ENCODE data around the gene LPIN1. TPM values are rescaled to one million over a fixed set of nuclear protein-coding genes. Genes with fewer than 3 reads are reported as not detected.

Gene LPIN1
- total RNA-seq, 1 experiment from 2014 or later, result 11.5 TPM

DNA sequence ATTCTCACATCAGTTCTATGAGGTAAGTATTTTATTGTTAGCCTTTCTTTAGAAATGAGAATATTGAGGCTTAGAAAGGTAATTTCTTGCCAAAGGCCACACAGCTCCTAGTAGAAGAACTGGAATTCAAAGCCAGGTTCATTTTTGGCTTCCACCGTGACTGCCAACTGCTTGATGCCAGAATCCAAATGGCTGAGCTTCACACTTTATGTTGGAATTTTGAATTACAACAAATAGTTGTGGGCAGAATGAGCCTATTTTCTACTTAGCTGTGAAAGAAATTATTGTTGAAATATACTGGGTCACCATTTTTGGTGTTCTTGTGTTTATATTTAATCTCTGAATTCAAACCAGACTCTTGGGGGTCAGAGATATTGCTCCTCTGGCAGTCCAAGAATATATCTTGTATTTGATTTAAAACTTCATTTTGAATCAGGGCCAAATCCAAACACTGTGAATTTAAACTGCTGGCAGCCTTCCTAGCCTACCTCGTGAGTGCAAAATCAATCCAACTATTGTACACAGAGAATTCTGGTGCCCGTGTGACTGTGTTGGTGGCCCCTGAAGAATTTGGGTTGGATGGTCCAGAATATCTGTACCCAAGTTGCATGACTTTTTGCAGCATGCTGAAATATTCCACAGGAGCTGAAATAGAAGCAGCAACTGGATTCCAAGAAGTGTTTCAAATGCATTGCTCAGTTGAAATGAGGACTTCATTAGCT lies 35.6 kb upstream of the LPIN1 start:
- Histone ChIP-seq H3K27me3 (ENCODE audit: control insufficient read depth, insufficient read depth, low read length) (no peaks in the 10 kb centered on the region), H3K36me3 (replicated peaks; ENCODE audit: control insufficient read depth, insufficient read depth, low read length) (no peaks in the 10 kb centered on the region), H3K4me3 (ENCODE audit: insufficient read depth, low read depth, low read length) (no peak overlapping the region)
- DNase-seq, result no peak

DNA sequence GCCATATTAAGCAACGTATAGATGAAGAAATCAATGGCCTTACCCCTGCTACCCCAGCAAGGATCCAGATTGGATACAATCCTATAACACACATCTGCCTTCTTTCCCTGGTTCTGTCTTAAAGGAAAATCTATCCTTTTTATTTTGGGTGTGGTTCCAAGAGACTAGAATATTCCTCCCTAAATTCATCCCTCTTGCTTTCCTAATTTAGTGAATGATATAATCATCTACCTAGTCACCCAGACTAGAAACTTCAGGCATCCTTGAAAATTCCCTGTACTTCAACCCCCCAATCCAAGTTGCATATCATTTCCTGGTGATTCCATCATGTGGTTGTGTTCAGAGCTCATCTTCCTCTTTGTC lies 35.1 kb upstream of the LPIN1 start:
- Histone ChIP-seq H3K4me3 (ENCODE audit: insufficient read depth, low read depth, low read length) (no peak overlapping the region), H3K27me3 (ENCODE audit: control insufficient read depth, insufficient read depth, low read length) (no peaks in the 10 kb centered on the region), H3K36me3 (replicated peaks; ENCODE audit: control insufficient read depth, insufficient read depth, low read length) (no peaks in the 10 kb centered on the region)
- no peak for DNase-seq

DNA sequence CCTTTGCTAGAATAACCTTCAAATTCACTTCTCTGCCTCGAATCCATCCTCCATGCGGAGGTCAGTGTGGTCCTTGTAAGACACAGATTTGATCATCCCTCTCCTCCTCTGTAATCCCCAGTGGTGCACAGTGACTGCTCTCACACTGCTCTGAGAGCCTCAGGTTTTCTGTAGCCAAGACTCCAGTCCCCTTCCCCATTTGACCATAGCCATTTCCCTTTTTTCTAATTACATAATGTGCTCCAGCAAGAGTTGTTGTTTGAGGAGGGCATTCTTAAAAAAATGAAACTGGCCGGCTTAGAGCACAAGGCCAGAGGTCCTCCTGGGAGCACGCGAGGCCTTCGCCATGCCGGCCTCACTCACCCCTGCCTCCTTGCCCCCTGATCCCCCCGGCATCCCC lies 34.7 kb upstream of the LPIN1 start:
- Histone ChIP-seq H3K4me3 (ENCODE audit: insufficient read depth, low read depth, low read length) (no peak overlapping the region), H3K36me3 (replicated peaks; ENCODE audit: control insufficient read depth, insufficient read depth, low read length) (no peaks in the 10 kb centered on the region), H3K27me3 (ENCODE audit: control insufficient read depth, insufficient read depth, low read length) (no peaks in the 10 kb centered on the region)
- no peak for DNase-seq

DNA sequence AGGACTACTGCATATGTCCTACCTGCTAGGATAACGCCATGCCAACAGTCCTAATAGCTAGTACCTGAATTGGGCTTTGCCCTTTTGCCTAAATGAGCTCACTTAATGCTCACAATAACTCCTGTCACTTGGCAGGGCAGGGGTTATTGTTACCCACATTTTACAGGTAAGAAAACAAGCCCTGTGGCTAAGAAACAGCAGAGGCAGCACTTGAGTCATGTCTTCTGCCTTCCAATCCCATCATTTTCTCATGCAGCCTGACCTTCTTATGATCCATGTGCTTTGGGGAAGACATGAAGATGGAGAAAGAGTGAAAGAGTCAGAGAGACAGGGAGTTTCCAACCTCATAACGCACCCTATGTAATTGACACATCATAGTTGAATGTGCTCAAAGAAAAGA lies 33.6 kb upstream of the LPIN1 start:
- no peak for DNase-seq
- Histone ChIP-seq H3K36me3 (replicated peaks; ENCODE audit: control insufficient read depth, insufficient read depth, low read length) (no peaks in the 10 kb centered on the region), H3K4me3 (ENCODE audit: insufficient read depth, low read depth, low read length) (no peak overlapping the region), H3K27me3 (ENCODE audit: control insufficient read depth, insufficient read depth, low read length) (no peaks in the 10 kb centered on the region)

DNA sequence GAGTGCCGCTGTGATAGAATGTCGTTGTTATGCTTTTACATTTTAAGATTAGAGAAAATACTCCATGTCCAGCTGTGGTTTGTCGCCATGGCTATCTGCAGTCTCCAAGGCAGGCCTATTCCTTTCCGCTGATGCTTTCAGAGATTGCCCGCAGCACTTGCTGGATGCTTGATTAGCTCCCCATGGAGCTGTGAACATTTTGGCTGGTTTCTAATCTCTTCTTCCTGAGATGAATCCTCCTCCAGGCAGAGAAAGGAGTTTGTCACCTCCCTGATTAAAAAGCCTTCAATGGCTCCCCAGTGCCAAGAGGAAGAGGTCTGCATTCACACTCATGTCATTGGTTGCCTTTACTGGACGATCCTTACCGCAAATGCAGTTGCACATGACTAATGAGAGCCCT lies 32.6 kb upstream of the LPIN1 start:
- Histone ChIP-seq H3K4me3 (ENCODE audit: insufficient read depth, low read depth, low read length) (no peak overlapping the region), H3K36me3 (replicated peaks; ENCODE audit: control insufficient read depth, insufficient read depth, low read length) (no peaks in the 10 kb centered on the region), H3K27me3 (ENCODE audit: control insufficient read depth, insufficient read depth, low read length) (no peaks in the 10 kb centered on the region)
- DNase-seq, result no peak

DNA sequence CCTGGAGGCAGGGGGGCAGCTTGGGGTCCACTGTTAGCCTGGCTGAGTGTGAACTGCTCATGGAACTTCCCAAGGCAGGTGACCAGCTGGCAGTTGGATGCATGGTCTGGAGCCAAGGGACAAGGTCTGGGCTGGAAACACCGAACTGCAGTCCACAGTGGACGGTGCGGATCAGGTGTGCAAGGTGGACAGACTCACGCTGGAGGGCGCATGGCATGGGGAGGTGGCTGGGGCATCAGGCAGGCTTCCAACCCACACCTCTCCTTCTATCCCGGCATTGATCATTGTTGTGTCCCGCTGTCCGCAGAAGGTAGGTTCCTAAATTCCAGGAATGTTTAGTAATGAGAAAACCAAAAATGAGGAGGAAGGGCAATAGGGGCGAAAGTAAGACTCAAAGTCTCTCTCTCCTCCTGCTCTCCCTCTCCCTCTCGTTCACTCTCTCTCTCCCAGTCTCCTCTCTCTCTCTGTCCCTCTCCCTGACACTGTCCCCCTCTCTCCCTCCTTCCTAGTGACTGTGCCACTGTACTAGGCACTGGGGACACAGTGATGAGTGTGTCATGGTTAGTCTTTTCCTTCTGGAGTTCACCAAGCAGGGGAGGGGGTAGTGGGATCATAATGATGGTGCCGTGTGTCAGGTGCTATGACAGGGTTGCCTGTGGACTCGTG lies 30.3 kb upstream of the LPIN1 start:
- H3K27me3 ChIP-seq (ENCODE audit: control insufficient read depth, insufficient read depth, low read length), result no peaks in the 10 kb centered on the region
- H3K4me3 ChIP-seq (ENCODE audit: insufficient read depth, low read depth, low read length), result no peak overlapping the region
- no peaks in the 10 kb centered on the region for H3K36me3 ChIP-seq (replicated peaks; ENCODE audit: control insufficient read depth, insufficient read depth, low read length)
- no peak for DNase-seq

DNA sequence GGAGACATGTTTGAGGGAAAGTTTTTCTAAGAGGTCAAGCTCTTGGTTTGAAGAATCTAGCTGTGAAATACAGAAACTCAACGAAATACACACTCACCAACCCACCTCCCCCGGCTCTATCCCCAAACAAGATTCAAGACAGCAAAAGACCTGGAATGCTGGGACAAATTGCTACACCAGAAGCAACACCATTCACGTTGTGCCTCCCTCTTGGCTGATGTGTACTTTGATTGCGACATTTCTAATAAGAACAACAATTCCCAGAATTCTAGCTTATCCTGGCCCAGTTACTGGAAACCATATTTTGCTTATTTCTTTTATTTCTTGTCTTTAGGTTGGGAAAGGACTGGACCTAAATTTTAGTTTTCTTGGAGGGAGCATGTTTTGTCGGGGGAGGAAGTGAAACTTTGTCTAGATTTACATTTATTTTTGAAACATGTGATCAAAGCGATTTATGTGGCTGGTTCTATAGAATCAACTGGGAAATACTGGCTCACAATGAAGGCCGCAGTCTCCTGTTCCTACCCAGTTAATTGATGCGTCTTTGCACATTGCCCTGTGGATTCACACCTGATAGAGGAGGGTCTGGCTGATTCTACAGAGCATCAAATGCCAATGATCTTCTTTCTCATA lies 29.6 kb upstream of the LPIN1 start:
- H3K4me3 ChIP-seq (ENCODE audit: insufficient read depth, low read depth, low read length), result no peak overlapping the region
- H3K36me3 ChIP-seq (replicated peaks; ENCODE audit: control insufficient read depth, insufficient read depth, low read length), result no peaks in the 10 kb centered on the region
- no peak for DNase-seq
- H3K27me3 ChIP-seq (ENCODE audit: control insufficient read depth, insufficient read depth, low read length), result no peaks in the 10 kb centered on the region

DNA sequence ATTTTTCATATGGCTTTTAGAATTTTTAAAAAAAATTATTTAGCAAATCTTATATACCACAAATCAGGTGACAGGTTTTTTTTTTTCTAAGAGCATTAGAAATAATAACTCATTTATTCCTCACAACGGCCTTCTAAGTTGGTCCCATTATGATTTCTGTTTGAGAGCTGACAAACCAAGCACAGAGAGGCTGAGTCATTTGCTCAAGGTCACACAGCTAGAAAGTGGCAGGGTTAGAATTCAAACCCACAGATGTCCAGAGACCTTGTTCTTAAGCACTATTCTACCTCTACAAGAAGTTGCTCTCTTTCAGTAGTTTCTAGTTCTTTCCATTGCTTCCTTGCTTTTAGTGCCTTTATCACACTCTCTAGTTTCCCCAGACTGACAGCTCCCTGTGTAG lies 28.8 kb upstream of the LPIN1 start:
- no peak overlapping the region for H3K4me3 ChIP-seq (ENCODE audit: insufficient read depth, low read depth, low read length)
- DNase-seq, result no peak
- no peaks in the 10 kb centered on the region for H3K36me3 ChIP-seq (replicated peaks; ENCODE audit: control insufficient read depth, insufficient read depth, low read length)
- no peaks in the 10 kb centered on the region for H3K27me3 ChIP-seq (ENCODE audit: control insufficient read depth, insufficient read depth, low read length)

DNA sequence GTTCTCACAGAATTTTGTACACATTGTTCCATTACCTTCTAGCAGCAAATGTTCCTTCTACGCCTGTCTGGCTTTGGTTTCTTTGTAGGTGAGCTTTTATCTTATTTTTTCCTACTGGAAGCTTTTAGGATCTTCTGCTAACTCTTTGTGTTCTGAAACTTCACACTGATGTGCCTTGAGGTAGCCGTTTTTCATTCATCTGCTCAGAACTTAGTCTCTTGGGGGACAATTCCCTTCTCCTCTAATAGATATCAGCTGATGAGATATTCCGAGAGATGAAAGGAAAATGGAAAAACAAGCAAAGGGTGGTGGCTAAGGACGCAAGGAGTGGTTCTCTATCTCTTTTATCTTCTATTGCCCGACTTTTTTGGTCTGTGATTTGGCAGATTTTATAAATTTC lies 27.8 kb upstream of the LPIN1 start:
- H3K36me3 ChIP-seq (replicated peaks; ENCODE audit: control insufficient read depth, insufficient read depth, low read length), result no peaks in the 10 kb centered on the region
- no peaks in the 10 kb centered on the region for H3K27me3 ChIP-seq (ENCODE audit: control insufficient read depth, insufficient read depth, low read length)
- H3K4me3 ChIP-seq (ENCODE audit: insufficient read depth, low read depth, low read length), result no peak overlapping the region
- DNase-seq, result no peak

DNA sequence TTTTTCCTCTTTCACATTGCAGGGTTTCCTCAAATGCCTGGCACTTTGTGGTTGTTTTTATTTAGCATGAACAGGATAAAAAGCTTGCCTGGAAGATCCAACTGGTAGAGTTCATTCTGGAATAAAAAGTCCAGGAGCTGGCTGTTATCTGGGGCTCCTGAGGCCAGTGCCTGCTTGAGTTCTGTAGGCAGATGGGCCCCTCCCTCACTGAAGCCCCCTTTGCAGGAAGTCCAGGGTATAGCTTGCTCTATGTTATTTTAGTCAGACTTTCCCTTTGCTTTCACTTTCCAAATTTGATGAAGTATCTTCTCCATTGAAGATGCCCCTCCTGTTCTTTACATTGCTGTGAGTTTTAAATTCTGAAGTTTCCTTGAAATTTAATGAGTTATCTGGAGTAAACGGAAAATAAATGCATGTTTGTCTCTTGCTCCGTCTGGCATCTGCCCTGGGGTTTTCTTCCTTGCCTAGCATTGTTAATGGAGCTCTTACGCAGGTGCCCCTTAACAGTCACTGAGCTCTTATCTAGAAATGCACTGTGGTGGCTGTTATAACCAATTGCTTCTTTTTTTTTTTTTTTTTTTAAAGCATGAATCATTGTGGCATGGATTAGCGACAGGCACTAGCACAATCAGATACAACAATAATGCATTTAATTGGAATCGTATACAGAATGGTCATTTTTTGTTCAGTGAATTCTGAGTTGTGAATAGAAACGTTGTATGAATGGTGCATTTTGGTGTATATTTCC lies 27.0 kb upstream of the LPIN1 start:
- Histone ChIP-seq H3K36me3 (replicated peaks; ENCODE audit: control insufficient read depth, insufficient read depth, low read length) (no peaks in the 10 kb centered on the region), H3K27me3 (ENCODE audit: control insufficient read depth, insufficient read depth, low read length) (no peaks in the 10 kb centered on the region), H3K4me3 (ENCODE audit: insufficient read depth, low read depth, low read length) (no peak overlapping the region)
- no peak for DNase-seq

DNA sequence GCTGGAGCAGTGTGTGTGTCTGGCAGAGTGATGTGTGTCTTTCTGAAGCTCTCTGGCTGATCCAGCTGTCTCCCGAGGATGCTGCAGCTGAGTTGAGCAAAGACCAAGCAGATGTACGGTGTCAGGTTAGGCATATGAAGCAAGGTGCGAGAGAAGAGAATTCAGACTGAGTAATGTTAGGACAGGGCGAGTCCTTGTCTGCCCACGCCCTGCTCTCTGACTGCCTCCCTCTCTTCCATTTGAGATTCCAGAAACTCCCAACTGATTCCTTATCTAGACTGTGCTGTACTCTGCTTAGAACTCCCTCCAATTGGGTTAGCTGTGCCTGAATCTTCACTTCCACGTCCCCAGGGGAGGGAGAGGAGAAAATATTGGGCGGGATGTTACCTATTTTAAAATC lies 25.7 kb upstream of the LPIN1 start:
- Histone ChIP-seq H3K4me3 (ENCODE audit: insufficient read depth, low read depth, low read length) (no peak overlapping the region), H3K27me3 (ENCODE audit: control insufficient read depth, insufficient read depth, low read length) (no peaks in the 10 kb centered on the region), H3K36me3 (replicated peaks; ENCODE audit: control insufficient read depth, insufficient read depth, low read length) (no peaks in the 10 kb centered on the region)
- DNase-seq, result no peak

DNA sequence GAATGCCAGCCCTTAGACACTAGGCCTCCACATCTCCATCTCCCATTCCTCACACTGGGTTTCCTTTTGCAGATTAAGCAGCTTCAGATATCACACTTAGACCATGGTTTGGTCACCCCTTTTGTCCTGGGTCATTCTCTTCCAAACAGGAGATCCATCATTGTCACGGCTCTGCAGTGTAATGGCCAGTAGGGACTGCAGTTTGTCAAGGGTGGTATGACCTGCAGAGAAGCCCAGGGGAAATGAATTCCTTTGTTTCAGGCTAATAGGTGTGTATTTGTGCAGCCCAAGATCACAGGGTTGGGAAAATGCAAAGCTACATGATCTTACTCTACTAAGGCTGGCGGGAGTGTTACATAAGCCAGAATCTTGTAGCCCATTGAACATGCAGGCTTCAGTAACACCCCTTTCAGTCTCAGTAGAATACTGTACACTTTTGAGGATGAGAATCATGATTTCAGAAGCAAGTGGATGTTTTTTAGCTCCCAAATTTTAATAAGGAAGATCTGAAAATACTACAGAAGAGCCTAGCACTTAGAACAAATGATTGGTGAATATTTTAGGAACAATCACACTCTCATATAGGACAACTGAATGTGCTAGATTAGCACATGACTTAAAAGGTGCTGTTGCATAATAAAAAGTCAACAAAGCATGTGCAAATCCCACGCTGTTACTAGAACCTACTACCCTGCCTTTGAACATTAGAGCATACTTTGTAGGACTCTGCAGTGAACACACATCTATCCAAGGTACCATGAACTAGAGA lies 24.0 kb upstream of the LPIN1 start:
- Histone ChIP-seq H3K4me3 (ENCODE audit: insufficient read depth, low read depth, low read length) (no peak overlapping the region), H3K27me3 (ENCODE audit: control insufficient read depth, insufficient read depth, low read length) (no peaks in the 10 kb centered on the region), H3K36me3 (replicated peaks; ENCODE audit: control insufficient read depth, insufficient read depth, low read length) (no peaks in the 10 kb centered on the region)
- DNase-seq, result no peak

DNA sequence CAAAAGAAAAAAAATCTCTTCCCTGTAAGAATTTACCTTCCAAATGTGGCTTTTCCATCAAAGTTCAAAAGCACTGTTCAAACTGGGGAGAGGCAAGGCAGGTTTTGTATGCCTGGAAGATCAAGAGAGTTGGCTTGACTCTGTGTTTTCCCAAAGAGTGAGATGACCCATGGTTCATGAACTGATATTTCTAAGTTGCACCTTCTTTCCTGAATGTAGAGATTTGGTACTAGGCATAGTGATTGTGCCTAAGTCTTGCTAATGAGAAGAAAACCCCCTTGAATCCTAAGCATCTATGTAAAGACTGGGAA lies 23.4 kb upstream of the LPIN1 start:
- Histone ChIP-seq H3K4me3 (ENCODE audit: insufficient read depth, low read depth, low read length) (no peak overlapping the region), H3K27me3 (ENCODE audit: control insufficient read depth, insufficient read depth, low read length) (no peaks in the 10 kb centered on the region), H3K36me3 (replicated peaks; ENCODE audit: control insufficient read depth, insufficient read depth, low read length) (no peaks in the 10 kb centered on the region)
- DNase-seq, result no peak

DNA sequence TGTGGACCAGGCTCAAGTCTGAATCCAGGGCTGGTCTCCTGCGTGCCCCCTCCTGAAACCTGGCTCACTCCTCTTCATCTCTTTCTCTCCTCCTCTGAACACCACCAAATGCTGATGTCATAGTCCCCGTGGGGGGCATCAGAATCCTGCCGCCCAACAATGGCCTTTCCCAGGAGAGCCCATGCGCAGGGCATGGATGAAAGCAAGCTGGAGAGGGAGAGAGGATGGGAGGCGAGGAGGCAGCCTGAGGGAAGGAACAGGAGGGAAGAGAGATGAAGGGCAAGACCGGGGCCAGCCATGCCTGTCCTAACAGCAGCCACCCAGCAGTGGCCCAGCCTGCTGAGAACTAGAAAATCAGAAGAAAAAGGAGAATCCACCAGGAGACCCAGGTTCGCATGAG lies 22.3 kb upstream of the LPIN1 start:
- DNase-seq, result no peak
- Histone ChIP-seq H3K27me3 (ENCODE audit: control insufficient read depth, insufficient read depth, low read length) (no peaks in the 10 kb centered on the region), H3K36me3 (replicated peaks; ENCODE audit: control insufficient read depth, insufficient read depth, low read length) (no peaks in the 10 kb centered on the region)

More for the DNA sequence above, 22.3 kb upstream of the LPIN1 start:
- H3K4me3 ChIP-seq (ENCODE audit: insufficient read depth, low read depth, low read length), result no peak overlapping the region
